Measurements from ENCODE around the gene SYNE3.

SYNE3 gene

DNA sequence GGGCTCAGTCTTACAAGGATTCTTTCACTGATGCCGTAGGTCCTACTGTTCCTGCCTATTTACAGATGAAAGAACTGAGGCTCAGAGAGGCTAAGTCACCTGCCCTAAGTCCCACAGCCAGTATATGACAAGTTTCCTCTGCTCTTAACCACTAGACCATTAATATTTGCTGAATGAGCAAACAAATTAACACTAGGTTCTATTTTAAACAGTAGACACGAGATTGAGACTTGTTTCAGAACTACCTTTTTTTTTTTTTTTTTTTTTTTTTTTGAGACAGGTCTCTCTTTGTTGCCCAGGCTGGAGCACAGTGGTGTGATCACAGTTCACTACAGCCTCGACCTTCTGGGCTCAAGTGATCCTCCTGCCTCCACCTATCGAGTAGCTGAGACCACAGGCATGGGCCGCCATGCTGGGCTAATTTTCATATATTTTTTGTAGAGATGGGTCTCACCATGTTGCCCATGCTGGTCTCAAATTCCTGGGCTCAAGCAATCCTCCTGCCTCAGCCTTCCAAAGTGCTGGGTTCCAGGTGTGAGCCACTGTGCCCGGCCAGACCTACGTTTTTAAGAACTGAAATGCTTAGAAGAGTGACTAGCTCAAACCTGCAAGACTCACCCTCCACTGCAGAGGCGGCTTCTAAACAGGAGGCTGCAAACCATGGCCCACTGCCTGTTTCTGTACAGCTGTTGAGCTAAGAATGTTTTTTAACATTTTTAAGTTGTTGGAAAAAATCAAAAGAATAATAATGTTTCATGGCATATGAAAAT, 12.9 kb downstream of the SYNE3 start:
- H3K4me3 ChIP-seq (ENCODE audit: low read depth, low read length) = no peak overlapping the region
- TF ChIP-seq, protein P1, sequence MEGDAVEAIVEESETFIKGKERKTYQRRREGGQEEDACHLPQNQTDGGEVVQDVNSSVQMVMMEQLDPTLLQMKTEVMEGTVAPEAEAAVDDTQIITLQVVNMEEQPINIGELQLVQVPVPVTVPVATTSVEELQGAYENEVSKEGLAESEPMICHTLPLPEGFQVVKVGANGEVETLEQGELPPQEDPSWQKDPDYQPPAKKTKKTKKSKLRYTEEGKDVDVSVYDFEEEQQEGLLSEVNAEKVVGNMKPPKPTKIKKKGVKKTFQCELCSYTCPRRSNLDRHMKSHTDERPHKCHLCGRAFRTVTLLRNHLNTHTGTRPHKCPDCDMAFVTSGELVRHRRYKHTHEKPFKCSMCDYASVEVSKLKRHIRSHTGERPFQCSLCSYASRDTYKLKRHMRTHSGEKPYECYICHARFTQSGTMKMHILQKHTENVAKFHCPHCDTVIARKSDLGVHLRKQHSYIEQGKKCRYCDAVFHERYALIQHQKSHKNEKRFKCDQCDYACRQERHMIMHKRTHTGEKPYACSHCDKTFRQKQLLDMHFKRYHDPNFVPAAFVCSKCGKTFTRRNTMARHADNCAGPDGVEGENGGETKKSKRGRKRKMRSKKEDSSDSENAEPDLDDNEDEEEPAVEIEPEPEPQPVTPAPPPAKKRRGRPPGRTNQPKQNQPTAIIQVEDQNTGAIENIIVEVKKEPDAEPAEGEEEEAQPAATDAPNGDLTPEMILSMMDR (IDR thresholded peaks at IDR 0.05; ENCODE audit: low read depth, low read length) = no peak

DNA sequence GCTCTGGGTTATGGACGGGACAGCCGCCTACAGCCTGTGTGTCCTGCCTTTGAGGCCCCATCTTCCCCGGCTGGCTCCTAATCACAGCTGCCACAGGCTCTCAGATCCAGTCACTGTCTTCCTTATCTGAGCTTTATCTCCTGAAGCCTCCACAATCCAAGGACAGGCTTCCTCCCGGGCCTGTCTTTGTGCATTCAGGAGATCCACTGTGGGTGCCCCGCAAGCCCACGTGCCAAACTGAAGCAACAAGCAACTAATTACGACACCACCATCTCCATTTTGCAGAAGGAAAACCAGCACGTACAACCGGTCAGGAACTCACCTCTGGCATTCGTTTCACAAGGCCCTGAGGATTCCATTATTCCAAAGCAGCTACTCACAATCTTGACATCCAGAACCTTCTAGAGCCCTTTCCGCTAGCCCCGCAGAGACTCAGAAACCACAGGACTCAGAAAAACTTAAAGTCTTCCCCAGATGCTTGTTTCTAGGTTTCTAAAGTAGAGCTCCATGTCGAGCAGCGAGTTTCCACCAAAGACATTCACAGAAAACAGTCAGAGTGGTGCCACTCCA, 14.0 kb downstream of the SYNE3 start:
- H3K4me3 ChIP-seq (ENCODE audit: low read depth, low read length) = no peak overlapping the region
- TF ChIP-seq, protein P1 (IDR thresholded peaks at IDR 0.05; ENCODE audit: low read depth, low read length) = no peak

DNA sequence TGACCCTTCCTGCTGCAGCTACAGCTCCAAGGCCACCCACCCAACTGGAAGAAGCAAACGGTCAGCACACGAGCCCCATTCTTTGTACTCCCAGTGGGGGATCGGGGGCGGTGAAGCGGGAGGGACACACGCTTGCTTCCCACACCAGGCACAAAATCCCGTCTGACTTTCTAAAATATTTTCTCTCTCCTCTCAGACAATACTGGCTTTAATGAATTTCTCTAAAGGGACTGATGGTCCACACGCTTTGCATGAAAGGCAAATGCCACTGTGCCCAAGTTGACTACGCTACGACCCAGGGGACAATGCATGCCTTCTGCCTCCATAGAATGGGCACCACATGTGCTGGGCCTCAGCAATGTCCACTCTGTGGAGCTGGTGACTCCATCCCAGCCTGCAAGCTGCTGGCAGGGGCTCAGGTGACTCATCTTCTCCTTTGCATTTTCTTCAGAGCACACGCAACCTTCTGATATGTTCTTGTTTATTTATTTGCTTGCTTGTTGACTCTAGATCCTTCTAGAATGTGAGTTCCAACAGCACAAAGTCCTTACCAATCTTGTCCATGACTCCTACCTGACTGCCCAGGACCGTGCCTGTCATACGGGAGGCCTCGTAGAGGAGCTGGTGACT, 15.6 kb downstream of the SYNE3 start:
- TF ChIP-seq, protein P1 (IDR thresholded peaks at IDR 0.05; ENCODE audit: low read depth, low read length) = no peak
- H3K4me3 ChIP-seq (ENCODE audit: low read depth, low read length) = no peak overlapping the region

DNA sequence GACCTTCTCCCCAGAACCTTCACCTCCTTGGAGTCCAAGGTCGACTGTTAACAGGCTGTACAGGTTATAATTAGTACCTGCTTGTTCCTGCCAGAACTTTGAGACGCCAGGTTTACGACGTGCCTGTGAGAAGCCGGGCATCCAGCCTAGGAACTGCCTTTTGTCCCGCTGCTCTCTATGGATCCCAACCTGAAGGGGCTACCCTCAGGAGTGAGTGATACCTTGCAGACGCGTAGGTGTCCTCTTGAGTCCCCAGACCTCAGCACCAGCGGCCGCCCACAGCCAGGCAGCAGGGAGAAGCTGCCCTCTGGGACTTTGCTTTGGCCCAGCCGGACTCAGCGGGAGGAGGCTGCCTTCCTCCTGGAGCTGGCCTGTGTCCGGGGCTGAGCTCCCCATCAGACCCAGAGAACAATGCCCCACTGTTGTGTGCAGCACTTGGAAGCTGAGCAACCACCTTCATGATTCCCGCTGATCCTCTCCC, 16.2 kb downstream of the SYNE3 start:
- TF ChIP-seq, protein P1 (IDR thresholded peaks at IDR 0.05; ENCODE audit: low read depth, low read length) = no peak
- no peak overlapping the region for H3K4me3 ChIP-seq (ENCODE audit: low read depth, low read length)

DNA sequence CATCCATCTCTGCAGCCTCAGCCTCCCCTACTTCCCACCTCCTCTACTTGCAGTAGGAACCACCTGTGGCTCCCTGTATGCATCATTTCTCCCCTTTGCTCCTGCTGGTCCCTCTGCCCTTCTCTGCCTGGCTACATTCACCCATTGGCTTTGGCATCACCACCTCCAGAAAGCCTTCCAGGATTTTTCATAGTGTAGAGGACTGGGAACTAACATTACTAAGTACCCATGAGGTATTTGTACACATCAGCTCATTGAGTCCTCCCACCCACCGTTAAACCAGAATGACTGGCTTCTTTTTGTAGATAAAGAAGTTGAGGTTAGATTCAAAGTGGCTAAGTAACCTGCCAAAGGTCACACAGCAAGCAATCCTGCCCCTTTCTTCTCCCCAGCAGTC, 17.1 kb downstream of the SYNE3 start:
- TF ChIP-seq, protein P1 (IDR thresholded peaks at IDR 0.05; ENCODE audit: low read depth, low read length) = no peak
- H3K4me3 ChIP-seq (ENCODE audit: low read depth, low read length) = no peak overlapping the region

DNA sequence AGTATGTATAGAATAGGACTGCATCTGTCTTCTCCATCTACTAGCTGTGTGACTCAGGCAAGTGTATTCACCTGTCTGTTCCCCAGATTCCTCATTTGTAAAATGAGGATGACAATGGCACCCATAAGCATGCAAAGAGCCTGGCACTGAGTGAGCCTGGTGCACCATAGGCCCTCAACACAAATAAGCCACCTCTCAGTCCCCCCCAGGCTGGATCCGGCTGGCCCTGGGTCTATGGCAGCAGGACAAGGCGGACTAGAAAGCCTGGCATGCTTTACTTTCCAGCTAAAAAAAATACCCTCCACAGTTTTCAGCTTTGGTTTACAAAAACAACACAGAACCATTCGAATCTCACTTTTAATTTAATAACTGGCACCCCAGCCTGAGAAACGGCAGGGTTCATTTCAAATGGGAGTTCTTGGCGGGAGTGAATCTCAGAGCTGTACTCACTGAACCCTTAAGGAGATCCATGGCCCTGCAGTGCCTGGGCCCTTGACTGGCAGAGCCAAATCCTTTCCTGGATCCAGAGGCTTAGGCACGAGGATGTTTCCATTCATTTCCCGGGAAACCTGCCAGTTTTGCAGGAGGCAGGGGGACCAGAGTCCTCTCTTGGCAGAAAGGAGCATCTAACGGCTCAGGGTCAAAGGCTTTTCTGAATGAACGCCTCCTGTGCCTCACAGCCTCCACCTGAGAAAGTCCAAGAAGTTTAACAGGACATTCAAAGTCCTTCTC, 17.7 kb downstream of the SYNE3 start:
- TF ChIP-seq, protein P1 (IDR thresholded peaks at IDR 0.05; ENCODE audit: low read depth, low read length) = no peak
- H3K4me3 ChIP-seq (ENCODE audit: low read depth, low read length) = no peak overlapping the region
